Stimulated activated naive B cell treated with anti-CD40 and anti-IgM and Interleukin-4, amounts not matched to agents 10 μg/mL and 1 μg/mL and 100 μg/mL, for 72 hours (primary cell): ENCODE data around the gene NRG2.

Experiments
- ATAC-seq, 2 donors: fragments of 150-1000 bp; cut with Tn5 transposase; replicated peaks; 2 replicates each; pipeline ENCODE4 v1.10.0; 2021; ENCODE audit warnings: moderate library complexity in 1 of 2
- DNase-seq: peaks from one replicate; pipeline ENCODE4 v3.0.0; 2021
- H3K27ac Mint-ChIP-seq: one replicate; pipeline ENCODE4 v1.8.0; 2022; ENCODE audit warnings: mild to moderate bottlenecking, mixed read lengths
- H3K27me3 Mint-ChIP-seq, 2 donors: one replicate each; pipeline ENCODE4 v1.8.0; 2022; ENCODE audit warnings: mixed read lengths in 2 of 2
- H3K36me3 Mint-ChIP-seq, 2 donors: one replicate each; pipeline ENCODE4 v1.8.0; 2022; ENCODE audit warnings: mixed read lengths in 2 of 2, mild to moderate bottlenecking in 1 of 2
- H3K4me1 Mint-ChIP-seq, 2 donors: one replicate each; pipeline ENCODE4 v1.8.0; 2022; ENCODE audit warnings: mixed read lengths in 2 of 2, mild to moderate bottlenecking in 1 of 2
- H3K4me3 Mint-ChIP-seq, 2 donors: one replicate each; pipeline ENCODE4 v1.8.0; 2022; ENCODE audit warnings: mild to moderate bottlenecking in 2 of 2, mixed read lengths in 2 of 2, moderate library complexity in 1 of 2
- H3K9me3 Mint-ChIP-seq, 2 donors: one replicate each; pipeline ENCODE4 v1.8.0; 2022; ENCODE audit warnings: mixed read lengths in 2 of 2, mild to moderate bottlenecking in 1 of 2

Gene NRG2

GRCh38 chr5:139900546-139901250, 142.4 kb downstream of the NRG2 start:
- H3K36me3 Mint-ChIP-seq = no peaks in the 10 kb centered on the region
- no peak for DNase-seq
- H3K4me3 Mint-ChIP-seq = no peak overlapping the region
- ATAC-seq = no peak
- H3K27me3 Mint-ChIP-seq = peaks cover 41 to 66% of the 10 kb centered on the region in 2 donors
- H3K4me1 Mint-ChIP-seq = peaks cover 6 to 7% of the 10 kb centered on the region in 2 donors
- H3K9me3 Mint-ChIP-seq = no peaks in the 10 kb centered on the region
- no peak overlapping the region for H3K27ac Mint-ChIP-seq

DNA sequence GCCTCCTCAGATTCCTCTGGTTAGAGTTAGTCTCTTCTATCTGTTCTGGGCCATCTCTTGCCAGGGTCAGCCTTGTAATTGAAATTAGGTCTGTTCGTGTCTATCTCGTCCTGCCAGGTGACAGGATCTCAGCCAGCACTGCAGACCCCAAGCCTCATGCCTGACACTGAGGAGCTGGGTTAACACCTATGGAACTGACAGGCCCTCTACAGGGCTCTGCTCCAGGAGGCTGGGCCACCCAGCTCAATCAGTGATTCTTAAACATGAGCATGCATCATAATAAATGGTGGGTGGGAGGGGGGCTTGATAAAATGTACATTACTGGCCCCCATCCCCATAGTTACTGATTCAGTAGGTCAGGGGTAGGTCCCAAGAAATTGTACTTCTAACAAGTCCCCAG, 144.1 kb downstream of the NRG2 start:
- Mint-ChIP-seq H3K27ac (no peak overlapping the region), H3K27me3 (peaks cover 41 to 76% of the 10 kb centered on the region in 2 donors), H3K4me3 (no peak overlapping the region), H3K4me1 (peaks cover 5 to 7% of the 10 kb centered on the region in 2 donors), H3K9me3 (no peaks in the 10 kb centered on the region), H3K36me3 (no peaks in the 10 kb centered on the region)
- ATAC-seq = no peak
- DNase-seq = no peak

DNA sequence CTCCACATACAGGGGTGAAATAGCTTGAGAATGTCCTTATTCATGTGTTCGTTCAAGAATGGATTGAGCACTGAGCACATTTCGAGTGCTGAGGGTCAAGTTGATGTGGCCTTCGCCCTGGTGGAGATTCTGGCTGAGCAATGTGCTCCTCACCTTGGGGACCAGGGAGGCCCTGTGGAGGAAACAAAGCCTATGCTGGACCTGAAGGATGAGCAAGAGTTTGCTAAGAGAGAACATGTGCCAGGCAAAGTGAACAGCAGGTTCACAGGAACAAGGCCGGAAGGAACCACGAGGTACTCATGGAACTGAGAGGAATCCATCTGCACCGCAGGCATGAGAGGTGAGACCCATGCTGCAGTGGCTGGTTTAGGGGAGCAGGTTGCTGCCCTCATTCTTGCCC, 145.1 kb downstream of the NRG2 start:
- Mint-ChIP-seq H3K27me3 (peaks cover 42 to 76% of the 10 kb centered on the region in 2 donors), H3K4me3 (no peak overlapping the region)
- ATAC-seq = no peak

DNA sequence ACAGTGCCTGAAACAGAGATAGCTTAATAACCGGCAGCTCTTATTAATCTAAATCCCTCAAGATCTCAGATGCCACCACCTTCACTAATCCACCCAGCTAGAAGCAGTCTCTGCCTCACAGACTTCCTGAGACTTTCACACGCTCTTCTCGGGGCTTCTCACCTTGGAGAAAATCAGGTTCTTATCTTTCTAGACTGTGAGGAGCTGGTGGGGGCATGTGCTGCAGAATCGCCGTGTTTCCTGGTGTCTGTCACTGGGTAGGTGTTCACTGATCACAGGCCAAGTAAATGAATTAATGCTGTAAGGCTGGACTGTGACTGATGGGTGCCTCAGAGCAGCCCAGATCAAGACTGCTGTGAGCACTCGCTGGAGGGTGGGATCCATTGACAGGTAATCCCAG, 145.8 kb downstream of the NRG2 start:
- DNase-seq (no peak), ATAC-seq (no peak)
- Mint-ChIP-seq H3K9me3 (no peaks in the 10 kb centered on the region), H3K36me3 (no peaks in the 10 kb centered on the region), H3K4me1 (peaks cover 0 to 2% of the 10 kb centered on the region in 2 donors), H3K27ac (no peak overlapping the region), H3K4me3 (no peak overlapping the region), H3K27me3 (peaks cover 40 to 71% of the 10 kb centered on the region in 2 donors)

More for the DNA sequence above, 145.1 kb downstream of the NRG2 start:
- no peak for DNase-seq
- Mint-ChIP-seq H3K27ac (no peak overlapping the region), H3K9me3 (no peaks in the 10 kb centered on the region), H3K36me3 (no peaks in the 10 kb centered on the region), H3K4me1 (peaks cover 0 to 2% of the 10 kb centered on the region in 2 donors)

DNA sequence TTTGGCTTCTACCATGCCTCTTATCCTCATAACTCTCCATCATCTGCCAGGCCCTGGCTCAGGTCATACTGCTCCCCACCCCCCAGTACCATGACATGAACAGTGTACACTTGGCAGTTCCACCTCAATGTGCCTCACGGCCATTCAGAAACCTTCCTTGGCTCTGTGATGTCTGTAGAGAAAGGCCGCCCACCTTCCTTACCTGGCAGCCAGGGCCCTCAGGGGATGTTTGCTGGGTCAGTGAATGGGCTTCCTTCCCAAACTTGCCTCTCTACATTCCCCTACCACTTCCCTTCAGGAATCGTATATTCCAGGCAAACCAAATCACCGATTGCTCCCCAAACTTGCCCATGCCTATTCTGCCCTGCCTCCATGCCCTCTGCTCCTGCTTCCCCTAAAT, 146.4 kb downstream of the NRG2 start:
- H3K27me3 Mint-ChIP-seq = peaks cover 42 to 69% of the 10 kb centered on the region in 2 donors
- no peak overlapping the region for H3K4me3 Mint-ChIP-seq
- H3K9me3 Mint-ChIP-seq = no peaks in the 10 kb centered on the region
- no peak overlapping the region for H3K27ac Mint-ChIP-seq
- H3K36me3 Mint-ChIP-seq = no peaks in the 10 kb centered on the region
- DNase-seq (no peak), ATAC-seq (no peak)
- peaks cover 0 to 2% of the 10 kb centered on the region in 2 donors for H3K4me1 Mint-ChIP-seq

DNA sequence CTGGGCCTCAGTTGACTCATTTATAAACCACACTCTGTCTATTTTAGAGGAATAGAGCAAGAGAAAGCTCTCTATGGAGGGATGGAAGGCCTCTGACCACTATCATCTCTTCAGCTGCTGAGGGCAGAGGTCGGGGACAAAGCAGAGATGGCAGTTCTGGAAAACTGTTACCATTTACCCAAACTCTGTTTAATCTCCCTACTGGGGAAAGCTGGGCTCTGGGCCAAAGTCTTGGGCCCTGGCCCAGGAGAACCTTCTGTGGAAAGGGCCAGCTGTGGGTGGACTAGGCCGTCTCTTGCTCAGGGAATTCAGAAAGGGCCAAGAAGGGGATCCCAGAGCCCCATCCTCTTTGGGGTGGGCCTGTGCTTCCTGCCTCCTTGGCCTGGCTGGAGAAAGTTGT, 147.5 kb downstream of the NRG2 start:
- no peak overlapping the region for H3K27ac Mint-ChIP-seq
- no peaks in the 10 kb centered on the region for H3K36me3 Mint-ChIP-seq
- no peaks in the 10 kb centered on the region for H3K4me1 Mint-ChIP-seq
- H3K27me3 Mint-ChIP-seq = peaks cover 36 to 65% of the 10 kb centered on the region in 2 donors
- H3K9me3 Mint-ChIP-seq = no peaks in the 10 kb centered on the region
- ATAC-seq = no peak
- DNase-seq = no peak
- H3K4me3 Mint-ChIP-seq = no peak overlapping the region

DNA sequence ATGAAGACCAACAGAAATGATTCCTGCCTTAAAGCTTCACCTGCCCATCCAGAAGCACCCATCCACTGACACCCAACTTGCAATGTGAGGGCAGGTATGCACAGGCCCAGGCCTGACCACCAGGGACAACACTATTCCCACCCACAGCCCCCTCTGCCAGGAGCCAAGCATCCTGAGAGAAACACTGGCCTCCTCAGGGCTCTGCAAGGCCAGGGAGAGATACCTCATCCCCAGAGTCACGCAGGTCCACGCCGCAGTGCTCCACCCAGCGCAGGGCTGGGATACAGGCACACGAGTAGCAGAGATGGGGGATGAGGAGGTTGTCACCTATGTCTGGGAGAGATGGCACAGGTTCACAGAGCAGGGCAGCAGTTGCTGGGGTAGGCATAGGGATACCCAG, 148.1 kb downstream of the NRG2 start:
- H3K36me3 Mint-ChIP-seq = no peaks in the 10 kb centered on the region
- no peak for ATAC-seq
- H3K27ac Mint-ChIP-seq = no peak overlapping the region
- H3K4me1 Mint-ChIP-seq = no peaks in the 10 kb centered on the region
- H3K9me3 Mint-ChIP-seq = no peaks in the 10 kb centered on the region
- no peak overlapping the region for H3K4me3 Mint-ChIP-seq
- DNase-seq = no peak
- H3K27me3 Mint-ChIP-seq = peaks cover 35 to 68% of the 10 kb centered on the region in 2 donors

DNA sequence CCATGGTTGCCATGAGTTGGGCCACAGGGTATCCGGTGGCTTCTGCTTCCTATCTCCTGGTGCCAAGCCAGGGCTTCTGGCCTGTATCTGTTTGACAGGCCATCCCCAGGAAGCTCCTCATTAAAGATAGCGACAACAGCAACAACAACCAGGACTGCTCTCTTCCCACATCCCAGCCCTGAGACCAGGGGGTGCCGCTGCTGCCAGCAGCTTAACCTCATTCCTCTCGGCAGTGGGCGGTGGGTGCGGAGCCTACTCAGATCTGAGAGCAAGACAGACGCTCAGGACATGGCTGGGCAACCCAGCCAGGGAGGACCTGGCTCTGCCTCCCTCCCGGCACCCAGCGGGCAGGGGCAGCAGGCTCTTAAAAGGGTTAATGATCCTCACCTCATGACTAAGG, 149.2 kb downstream of the NRG2 start:
- no peaks in the 10 kb centered on the region for H3K4me1 Mint-ChIP-seq
- peaks cover 37 to 62% of the 10 kb centered on the region in 2 donors for H3K27me3 Mint-ChIP-seq
- no peak overlapping the region for H3K4me3 Mint-ChIP-seq
- H3K9me3 Mint-ChIP-seq = no peaks in the 10 kb centered on the region
- ATAC-seq (no peak), DNase-seq (no peak)
- H3K36me3 Mint-ChIP-seq = no peaks in the 10 kb centered on the region
- no peak overlapping the region for H3K27ac Mint-ChIP-seq

DNA sequence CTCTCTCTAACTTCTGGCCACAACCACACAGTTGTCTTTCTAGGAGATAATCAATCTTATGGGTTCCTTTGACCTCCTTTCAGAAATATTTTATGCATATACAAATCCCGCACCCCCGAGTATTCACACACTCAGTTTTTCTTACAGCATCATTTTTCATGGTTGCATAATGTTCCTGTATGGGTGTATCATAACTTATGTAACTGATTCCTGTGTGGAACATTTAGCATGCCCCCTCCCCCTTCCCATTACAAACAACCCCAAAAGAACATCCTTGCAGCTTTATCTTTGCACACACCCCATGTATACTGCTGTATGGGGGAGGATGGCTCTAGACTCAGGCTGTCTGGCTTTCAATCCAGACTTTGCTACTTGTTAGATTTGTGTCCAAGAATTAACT, 153.7 kb downstream of the NRG2 start:
- DNase-seq (no peak), ATAC-seq (no peak)
- Mint-ChIP-seq H3K9me3 (no peaks in the 10 kb centered on the region), H3K36me3 (no peaks in the 10 kb centered on the region), H3K27ac (no peak overlapping the region), H3K4me1 (peaks cover 0 to 4% of the 10 kb centered on the region in 2 donors), H3K27me3 (peaks cover 45% of the 10 kb centered on the region in 2 donors), H3K4me3 (no peak overlapping the region)

DNA sequence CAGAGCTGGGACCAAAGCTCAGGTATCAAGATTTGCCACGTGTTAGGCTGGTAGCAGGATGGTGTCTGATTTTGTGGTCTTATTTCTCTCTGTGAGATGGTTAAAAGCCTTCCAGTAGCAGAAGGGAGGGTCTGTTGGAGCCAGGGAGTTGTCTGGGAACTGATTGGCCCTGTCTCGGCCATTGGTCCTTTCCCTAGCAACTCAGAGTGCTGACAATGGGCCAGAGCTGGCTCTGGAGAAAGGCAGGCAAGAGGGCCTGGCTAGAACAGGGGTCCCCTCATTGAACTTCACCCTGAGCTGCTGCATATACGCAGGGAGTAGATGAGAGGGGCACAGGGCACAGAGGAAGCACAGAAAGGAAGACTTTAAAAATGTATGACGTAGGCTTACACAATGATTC, 154.7 kb downstream of the NRG2 start:
- ATAC-seq (no peak), DNase-seq (no peak)
- no peak overlapping the region for H3K4me3 Mint-ChIP-seq
- no peak overlapping the region for H3K27ac Mint-ChIP-seq
- peaks cover 0 to 4% of the 10 kb centered on the region in 2 donors for H3K4me1 Mint-ChIP-seq
- no peaks in the 10 kb centered on the region for H3K36me3 Mint-ChIP-seq
- H3K9me3 Mint-ChIP-seq = no peaks in the 10 kb centered on the region
- peaks cover 48 to 49% of the 10 kb centered on the region in 2 donors for H3K27me3 Mint-ChIP-seq

GRCh38 chr5:139886213-139886612, 156.9 kb downstream of the NRG2 start:
- no peak overlapping the region for H3K27ac Mint-ChIP-seq
- DNase-seq = no peak
- no peak for ATAC-seq
- no peaks in the 10 kb centered on the region for H3K36me3 Mint-ChIP-seq
- H3K4me1 Mint-ChIP-seq = peaks cover 0 to 4% of the 10 kb centered on the region in 2 donors
- no peak overlapping the region for H3K4me3 Mint-ChIP-seq
- H3K27me3 Mint-ChIP-seq = peaks cover 35 to 42% of the 10 kb centered on the region in 2 donors
- no peaks in the 10 kb centered on the region for H3K9me3 Mint-ChIP-seq

DNA sequence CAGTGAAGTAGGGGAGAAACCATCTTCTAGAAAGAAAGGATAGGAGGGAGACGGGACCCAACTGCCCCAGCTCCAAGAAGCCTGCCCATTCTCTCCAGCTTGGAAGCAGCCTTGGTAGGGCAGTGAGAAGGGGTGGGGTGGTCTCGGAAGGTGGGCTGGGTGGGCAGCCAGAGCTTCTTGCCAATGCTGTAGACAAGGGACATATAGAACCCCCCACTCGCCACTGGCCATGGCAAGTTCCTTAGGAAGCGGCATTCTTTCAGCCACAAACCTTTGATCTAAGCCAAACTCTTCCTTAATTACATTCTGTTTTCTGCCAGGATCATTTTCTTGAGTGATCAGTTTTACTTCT, 157.3 kb downstream of the NRG2 start:
- H3K27me3 Mint-ChIP-seq = peaks cover 37 to 44% of the 10 kb centered on the region in 2 donors
- H3K9me3 Mint-ChIP-seq = no peaks in the 10 kb centered on the region
- no peak overlapping the region for H3K27ac Mint-ChIP-seq
- ATAC-seq (no peak), DNase-seq (no peak)
- peaks cover 0 to 4% of the 10 kb centered on the region in 2 donors for H3K4me1 Mint-ChIP-seq
- H3K36me3 Mint-ChIP-seq = no peaks in the 10 kb centered on the region
- no peak overlapping the region for H3K4me3 Mint-ChIP-seq

DNA sequence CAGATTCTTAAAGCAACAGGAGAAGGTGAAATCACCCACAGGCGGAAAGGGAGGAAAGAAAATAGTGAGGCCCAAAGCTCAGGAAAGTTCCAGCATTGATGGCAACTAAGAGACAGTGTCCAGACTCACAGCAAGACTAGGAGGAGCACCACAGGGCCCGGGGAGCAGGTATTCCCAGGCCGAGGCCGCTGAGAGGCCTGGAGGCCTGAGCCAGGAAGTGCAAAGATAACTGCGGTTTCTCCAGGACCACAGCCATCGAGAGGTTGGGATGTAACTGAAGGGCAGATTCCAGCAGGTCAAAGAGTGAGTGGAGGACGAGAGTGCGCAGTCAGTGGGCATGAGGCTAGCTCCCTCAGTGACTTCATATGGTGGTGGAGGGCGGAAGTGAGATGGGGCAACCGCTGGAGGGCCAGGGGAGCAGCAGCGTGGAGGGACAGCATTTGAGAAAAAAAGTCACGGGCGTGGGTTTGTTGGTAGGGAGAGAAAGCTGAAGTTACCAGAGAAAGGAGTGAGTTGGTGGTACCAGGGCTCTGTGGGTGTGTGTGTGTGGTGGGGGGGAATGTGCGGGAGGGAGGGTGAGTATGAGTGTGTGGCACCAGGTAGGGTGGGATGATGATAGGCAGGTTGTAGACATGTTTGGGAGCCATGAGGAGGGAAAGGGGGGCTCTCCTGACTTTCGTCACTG, 157.8 kb downstream of the NRG2 start:
- no peak overlapping the region for H3K4me3 Mint-ChIP-seq
- ATAC-seq = no peak
- H3K9me3 Mint-ChIP-seq = no peaks in the 10 kb centered on the region
- DNase-seq = no peak
- H3K36me3 Mint-ChIP-seq = no peaks in the 10 kb centered on the region
- peaks cover 0 to 4% of the 10 kb centered on the region in 2 donors for H3K4me1 Mint-ChIP-seq
- peaks cover 37 to 44% of the 10 kb centered on the region in 2 donors for H3K27me3 Mint-ChIP-seq
- no peak overlapping the region for H3K27ac Mint-ChIP-seq

GRCh38 chr5:139884734-139885133, 158.4 kb downstream of the NRG2 start:
- peaks cover 0 to 4% of the 10 kb centered on the region in 2 donors for H3K4me1 Mint-ChIP-seq
- H3K4me3 Mint-ChIP-seq = no peak overlapping the region
- no peaks in the 10 kb centered on the region for H3K9me3 Mint-ChIP-seq
- H3K36me3 Mint-ChIP-seq = no peaks in the 10 kb centered on the region
- no peak overlapping the region for H3K27ac Mint-ChIP-seq
- no peak for DNase-seq
- peaks cover 37 to 43% of the 10 kb centered on the region in 2 donors for H3K27me3 Mint-ChIP-seq
- no peak for ATAC-seq

DNA sequence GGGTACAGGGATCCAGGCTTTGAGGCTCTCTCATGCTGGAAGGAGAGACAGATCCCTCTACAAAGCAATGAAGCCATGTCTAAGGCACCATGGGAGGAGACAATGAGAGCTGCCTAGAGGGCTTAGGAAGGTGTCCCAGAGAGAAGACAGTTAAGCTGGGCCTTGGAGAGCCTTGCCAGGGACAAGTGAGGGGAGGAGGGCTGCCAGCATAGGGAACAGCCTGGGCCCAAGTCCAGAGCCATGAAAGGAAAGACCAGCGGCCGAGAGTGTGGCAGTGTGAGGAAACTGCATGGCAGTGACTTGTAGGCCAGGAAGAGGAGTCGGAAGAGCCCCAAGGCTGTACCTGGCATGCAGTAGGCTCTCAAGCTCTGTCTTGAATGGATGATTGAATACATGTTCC, 159.0 kb downstream of the NRG2 start:
- Mint-ChIP-seq H3K27me3 (peaks cover 34 to 49% of the 10 kb centered on the region in 2 donors), H3K27ac (no peak overlapping the region), H3K4me1 (peaks cover 0 to 4% of the 10 kb centered on the region in 2 donors), H3K36me3 (no peaks in the 10 kb centered on the region), H3K9me3 (no peaks in the 10 kb centered on the region), H3K4me3 (no peak overlapping the region)
- ATAC-seq = no peak
- no peak for DNase-seq
